OCI-LY3 (cell line): ENCODE measurements around the gene CELF4.

Source experiments
- EZH2phosphoT487 ChIP-seq: fragments of 200-600 bp; shearing (Covaris generic); IDR thresholded peaks from 2 replicates; pipeline ENCODE4 v1.6.1; 2018; ENCODE audit warnings: antibody characterized with exemption, mixed run types, low read depth
- TF ChIP-seq, protein P1 (sequence below): fragments of 200-600, 300-600 bp; sonication (generic); IDR thresholded peaks from 2 replicates; pipeline ENCODE4 v1.5.1; 2014; ENCODE audit warnings: antibody characterized with exemption, low read length, low read depth

DNA sequence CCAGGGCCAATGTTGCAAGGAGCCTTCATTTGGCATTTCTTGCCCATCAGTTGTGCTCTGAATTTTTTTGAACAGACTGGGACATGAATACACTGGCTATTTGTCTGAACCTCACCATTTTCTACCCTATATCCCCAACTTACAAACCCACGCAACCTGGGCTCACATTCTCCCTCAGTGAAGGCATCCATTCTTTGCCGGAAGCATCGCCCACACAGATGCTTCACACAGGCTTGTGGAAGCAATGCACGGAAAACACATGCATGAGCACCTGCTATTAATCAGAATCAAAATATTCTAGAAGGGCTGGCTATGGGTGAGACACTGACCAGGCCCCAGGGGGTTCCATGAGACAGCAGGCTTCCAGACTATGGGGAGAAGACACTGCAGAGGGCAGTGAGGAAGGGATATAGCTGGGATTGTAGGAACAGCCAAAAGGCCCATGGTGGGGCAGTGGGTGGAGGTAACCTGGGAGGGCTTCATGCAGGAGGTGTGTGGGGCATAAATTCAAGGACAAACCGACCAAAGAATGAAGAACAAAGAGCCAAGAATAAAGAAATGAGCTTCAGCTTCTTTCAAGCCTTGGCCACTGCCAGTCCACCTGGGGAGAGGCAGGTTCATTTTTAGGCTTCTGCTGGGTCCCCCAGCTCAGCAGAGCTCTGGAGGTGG lies 261.5 kb downstream of the CELF4 start:
- TF ChIP-seq, protein P1, sequence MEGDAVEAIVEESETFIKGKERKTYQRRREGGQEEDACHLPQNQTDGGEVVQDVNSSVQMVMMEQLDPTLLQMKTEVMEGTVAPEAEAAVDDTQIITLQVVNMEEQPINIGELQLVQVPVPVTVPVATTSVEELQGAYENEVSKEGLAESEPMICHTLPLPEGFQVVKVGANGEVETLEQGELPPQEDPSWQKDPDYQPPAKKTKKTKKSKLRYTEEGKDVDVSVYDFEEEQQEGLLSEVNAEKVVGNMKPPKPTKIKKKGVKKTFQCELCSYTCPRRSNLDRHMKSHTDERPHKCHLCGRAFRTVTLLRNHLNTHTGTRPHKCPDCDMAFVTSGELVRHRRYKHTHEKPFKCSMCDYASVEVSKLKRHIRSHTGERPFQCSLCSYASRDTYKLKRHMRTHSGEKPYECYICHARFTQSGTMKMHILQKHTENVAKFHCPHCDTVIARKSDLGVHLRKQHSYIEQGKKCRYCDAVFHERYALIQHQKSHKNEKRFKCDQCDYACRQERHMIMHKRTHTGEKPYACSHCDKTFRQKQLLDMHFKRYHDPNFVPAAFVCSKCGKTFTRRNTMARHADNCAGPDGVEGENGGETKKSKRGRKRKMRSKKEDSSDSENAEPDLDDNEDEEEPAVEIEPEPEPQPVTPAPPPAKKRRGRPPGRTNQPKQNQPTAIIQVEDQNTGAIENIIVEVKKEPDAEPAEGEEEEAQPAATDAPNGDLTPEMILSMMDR: no peak
- no peak for TF ChIP-seq EZH2phosphoT487
